ENCODE data around the gene ART4.

Gene ART4

DNA sequence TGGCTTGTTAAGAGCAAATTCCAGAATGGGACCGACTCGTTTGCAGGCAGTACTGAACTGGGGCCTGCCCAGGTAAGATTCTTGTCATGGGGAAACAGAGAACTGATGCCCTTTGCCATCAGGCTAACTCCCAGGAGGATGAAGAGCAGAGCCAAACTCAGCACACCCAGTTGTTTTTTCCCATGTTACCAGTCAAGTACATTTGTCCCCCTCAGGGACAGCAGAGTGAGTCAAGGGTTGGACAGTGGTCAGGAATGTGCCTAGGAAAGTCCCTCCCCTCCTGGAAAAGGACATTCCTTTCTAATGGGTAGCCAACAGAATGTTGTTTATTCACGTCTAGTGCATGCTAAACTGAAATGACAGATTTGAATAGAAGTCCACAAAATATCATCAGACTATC, 1.6 kb downstream of the ART4 start:
- Histone ChIP-seq H3K27me3 (no peaks in the 10 kb centered on the region), H3K36me3 (no peaks in the 10 kb centered on the region), H3K4me1 (peaks cover 7% of the 10 kb centered on the region), H3K4me3 (ENCODE audit: low read depth, low read length) (no peak overlapping the region), H3K9me3 (no peaks in the 10 kb centered on the region)
- no peak for DNase-seq
- TF ChIP-seq CTCF (IDR thresholded peaks at IDR 0.05; ENCODE audit: low read depth, low read length) = no peak

DNA sequence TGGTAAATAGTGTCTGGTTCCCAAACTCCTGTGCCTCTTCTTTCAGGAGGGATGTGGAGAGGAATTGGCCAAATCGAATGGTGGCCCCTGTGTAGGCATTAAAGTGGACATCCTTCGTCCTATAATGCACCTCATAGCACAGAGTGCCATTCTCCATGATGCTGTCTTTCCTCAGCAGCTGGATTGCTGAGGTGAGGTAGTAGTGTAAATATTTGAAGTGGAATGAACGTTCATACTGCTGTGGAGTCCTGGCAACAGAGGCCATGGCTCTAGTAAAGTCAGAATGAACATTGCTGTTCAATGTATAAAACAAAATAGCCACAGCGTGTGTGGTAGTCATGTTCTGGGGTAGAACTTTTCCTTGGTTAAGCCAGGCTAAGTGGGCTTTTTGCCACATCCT, 2.7 kb downstream of the ART4 start:
- Histone ChIP-seq H3K27me3 (no peaks in the 10 kb centered on the region), H3K4me3 (ENCODE audit: low read depth, low read length) (no peak overlapping the region), H3K4me1 (peaks cover 10% of the 10 kb centered on the region), H3K36me3 (no peaks in the 10 kb centered on the region), H3K9me3 (no peaks in the 10 kb centered on the region)
- TF ChIP-seq CTCF (IDR thresholded peaks at IDR 0.05; ENCODE audit: low read depth, low read length) = no peak
- DNase-seq = no peak

DNA sequence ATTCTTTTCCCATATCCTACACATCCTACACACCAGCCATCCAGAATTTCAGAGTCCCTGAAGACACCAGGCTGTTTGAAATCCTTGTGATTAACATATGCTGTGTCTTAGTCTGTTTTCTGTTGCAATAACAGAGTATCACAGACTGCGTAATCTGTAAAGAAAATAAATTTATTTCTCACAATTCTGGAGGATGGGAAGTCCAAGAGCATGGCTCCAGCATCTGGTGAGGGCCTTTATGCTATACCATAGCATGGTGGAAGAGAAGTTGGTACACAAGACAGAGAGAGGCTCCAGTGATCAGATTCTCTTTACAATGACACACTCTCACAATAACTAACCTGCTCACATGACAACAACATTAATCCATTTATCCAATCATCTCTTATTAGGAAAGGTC, 4.1 kb downstream of the ART4 start:
- Histone ChIP-seq H3K4me1 (peaks cover 21% of the 10 kb centered on the region), H3K36me3 (no peaks in the 10 kb centered on the region), H3K4me3 (ENCODE audit: low read depth, low read length) (no peak overlapping the region), H3K27me3 (no peaks in the 10 kb centered on the region), H3K9me3 (no peaks in the 10 kb centered on the region)
- TF ChIP-seq CTCF (IDR thresholded peaks at IDR 0.05; ENCODE audit: low read depth, low read length) = no peak
- no peak for DNase-seq

DNA sequence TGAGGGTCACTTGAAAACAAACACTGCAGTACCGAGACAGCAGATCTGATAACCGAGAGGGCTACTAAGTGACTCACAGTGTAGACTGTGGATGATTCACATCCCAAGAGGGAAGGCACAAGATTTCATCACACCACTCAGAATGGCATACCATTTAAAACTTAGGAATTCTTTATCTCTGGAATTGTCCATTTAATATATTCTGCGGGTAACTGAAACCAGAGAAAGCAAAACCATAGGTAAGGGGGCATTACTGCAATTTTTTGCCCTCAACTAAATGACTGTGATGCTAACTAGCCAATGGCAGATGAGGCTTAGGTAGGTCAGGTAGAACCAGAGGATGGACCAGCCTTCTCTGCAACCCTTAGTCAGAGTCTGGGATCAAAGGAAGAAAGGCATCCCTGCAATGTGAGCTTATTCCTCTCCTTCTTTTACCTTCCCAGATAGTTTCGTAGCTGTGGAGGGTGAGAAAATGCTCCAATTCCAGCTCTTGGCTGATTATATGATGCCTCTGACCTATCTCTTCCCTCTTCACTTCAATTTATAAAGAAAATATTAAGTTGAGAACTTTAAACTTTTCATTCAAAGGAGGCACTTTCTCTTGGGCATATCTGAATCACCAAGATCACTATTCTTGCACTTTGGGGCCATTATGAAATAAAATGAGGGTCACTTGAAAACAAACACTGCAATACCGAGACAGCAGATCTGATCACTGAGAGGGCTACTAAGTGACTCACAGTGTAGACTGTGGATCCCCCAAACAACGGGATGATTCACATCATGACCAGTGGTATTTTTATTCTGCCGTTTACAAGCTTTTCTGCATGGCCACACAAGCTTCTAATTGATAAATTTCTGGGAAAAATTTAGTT, 6.8 kb downstream of the ART4 start:
- H3K27me3 ChIP-seq = no peaks in the 10 kb centered on the region
- no peak for TF ChIP-seq CTCF (IDR thresholded peaks at IDR 0.05; ENCODE audit: low read depth, low read length)
- H3K4me3 ChIP-seq (ENCODE audit: low read depth, low read length) = no peak overlapping the region
- no peaks in the 10 kb centered on the region for H3K36me3 ChIP-seq
- peaks cover 28% of the 10 kb centered on the region for H3K4me1 ChIP-seq
- peak; percentile 42 for DNase-seq
- H3K9me3 ChIP-seq = no peaks in the 10 kb centered on the region

DNA sequence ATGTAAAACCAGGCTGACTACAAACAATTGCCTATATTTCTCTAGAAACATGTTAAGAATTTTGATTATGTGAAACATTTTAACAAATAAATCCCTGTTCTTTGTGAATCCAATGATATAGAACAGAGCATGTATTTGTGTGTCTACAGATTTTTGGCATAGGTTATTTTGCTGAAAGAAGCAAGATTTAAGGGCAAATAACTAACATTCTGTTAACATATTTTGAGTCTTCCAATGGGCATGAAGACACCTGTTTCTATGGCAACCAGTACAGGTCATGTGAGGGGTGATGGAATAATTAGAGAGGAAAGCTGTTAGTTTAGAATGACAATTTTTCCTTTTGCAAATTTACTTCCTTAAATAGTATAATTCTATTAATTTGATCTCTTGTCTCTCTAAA, 8.8 kb downstream of the ART4 start:
- no peaks in the 10 kb centered on the region for H3K36me3 ChIP-seq
- peaks cover 28% of the 10 kb centered on the region for H3K4me1 ChIP-seq
- TF ChIP-seq CTCF (IDR thresholded peaks at IDR 0.05; ENCODE audit: low read depth, low read length) = no peak
- no peak for DNase-seq
- no peaks in the 10 kb centered on the region for H3K27me3 ChIP-seq
- no peak overlapping the region for H3K4me3 ChIP-seq (ENCODE audit: low read depth, low read length)
- H3K9me3 ChIP-seq = no peaks in the 10 kb centered on the region

DNA sequence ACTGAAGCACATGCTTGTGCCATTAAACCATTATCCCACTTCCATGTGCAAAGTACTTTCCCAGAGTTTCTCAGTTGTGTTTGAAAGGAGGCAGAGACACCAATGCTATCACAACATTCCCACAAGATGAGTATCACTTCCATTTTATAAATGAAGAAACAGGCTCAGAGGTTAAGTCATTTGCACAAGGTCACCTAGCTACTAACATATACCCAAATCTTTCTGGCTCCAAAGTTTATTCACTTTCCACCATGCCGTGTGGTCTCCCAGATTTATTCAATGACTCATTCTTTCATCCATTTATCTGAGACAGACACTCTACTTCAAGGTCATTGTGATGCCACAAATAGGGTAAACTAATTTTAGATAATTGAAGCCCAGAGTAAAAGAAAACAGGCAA, 9.4 kb downstream of the ART4 start:
- TF ChIP-seq CTCF (IDR thresholded peaks at IDR 0.05; ENCODE audit: low read depth, low read length) = no peak
- Histone ChIP-seq H3K4me3 (ENCODE audit: low read depth, low read length) (no peak overlapping the region), H3K36me3 (no peaks in the 10 kb centered on the region), H3K27me3 (no peaks in the 10 kb centered on the region), H3K4me1 (peaks cover 28% of the 10 kb centered on the region), H3K9me3 (no peaks in the 10 kb centered on the region)
- no peak for DNase-seq

All from BE2C (cell line).